ENCODE data around the gene UACA.

GRCh38 chr15:70614221-70614620, 149.1 kb downstream of the UACA start:
- no peak for TF ChIP-seq ZFP30 (CRISPR knock-in tag; IDR thresholded peaks at IDR 0.05)
- no peak for TF ChIP-seq ZFP3 (CRISPR knock-in tag; IDR thresholded peaks at IDR 0.05)
- TF ChIP-seq TOX (CRISPR knock-in tag; IDR thresholded peaks at IDR 0.05; ENCODE audit: borderline replicate concordance): no peak
- no peak for TF ChIP-seq CREB5 (CRISPR knock-in tag; IDR thresholded peaks at IDR 0.05; ENCODE audit: low read depth)
- no peak for TF ChIP-seq RARB (CRISPR knock-in tag; IDR thresholded peaks at IDR 0.05)
- no peak for TF ChIP-seq OSR1 (CRISPR knock-in tag; IDR thresholded peaks at IDR 0.05)
- TF ChIP-seq PATZ1 (CRISPR knock-in tag; IDR thresholded peaks at IDR 0.05; ENCODE audit: borderline replicate concordance): no peak

All from SK-N-SH treated with all-trans-retinoic acid at 6 μM for 48 hours (cell line).